ELR (cell line): ENCODE measurements around the gene NEMP1.
"Not testable (repeated sequence)": the region's sequence is repeated elsewhere in the genome, so short reads cannot be mapped to it uniquely, and the experiment has no call there.

Experiments used
- DNase-seq: peaks from one replicate; pipeline ENCODE4 v3.0.0-alpha.2; 2015; ENCODE audit warnings: low read depth

Gene NEMP1

DNA sequence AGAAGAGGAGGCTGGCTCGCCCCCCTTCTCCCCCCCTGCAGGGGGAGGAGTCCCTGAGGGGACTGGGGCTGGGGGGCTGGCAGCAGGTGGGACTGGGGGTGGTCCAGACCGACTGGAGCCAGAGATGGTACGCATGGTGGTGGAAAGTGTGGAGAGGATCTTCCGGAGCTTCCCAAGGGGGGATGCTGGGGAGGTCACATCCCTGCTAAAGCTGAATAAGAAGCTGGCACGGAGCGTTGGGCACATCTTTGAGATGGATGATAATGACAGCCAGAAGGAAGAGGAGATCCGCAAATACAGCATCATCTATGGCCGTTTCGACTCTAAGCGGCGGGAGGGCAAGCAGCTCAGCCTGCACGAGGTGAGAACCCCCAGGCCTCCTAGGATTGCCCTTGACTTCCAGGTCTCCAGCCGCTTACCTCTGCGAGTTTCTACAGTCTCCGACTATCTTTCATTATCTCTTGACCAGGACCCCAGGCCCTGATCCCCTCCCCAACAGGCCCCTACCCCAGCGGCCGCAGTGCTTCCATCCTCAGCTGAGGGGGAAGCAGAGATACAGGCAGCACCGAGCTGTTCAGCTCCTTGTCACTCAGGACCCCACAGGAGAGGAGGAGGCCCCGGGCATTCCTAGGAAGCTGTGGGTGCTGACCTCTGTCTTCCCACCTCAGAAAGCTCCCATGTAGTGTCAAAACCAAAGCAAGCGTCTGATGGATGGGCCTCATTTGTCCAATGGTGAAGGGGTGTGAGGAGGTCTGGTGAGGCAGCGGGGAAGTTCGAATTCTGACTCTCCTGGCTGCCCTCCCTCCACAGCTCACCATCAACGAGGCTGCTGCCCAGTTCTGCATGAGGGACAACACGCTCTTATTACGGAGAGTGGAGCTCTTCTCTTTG is 13.3 kb upstream of the NEMP1 start:
- DNase-seq = no peak

DNA sequence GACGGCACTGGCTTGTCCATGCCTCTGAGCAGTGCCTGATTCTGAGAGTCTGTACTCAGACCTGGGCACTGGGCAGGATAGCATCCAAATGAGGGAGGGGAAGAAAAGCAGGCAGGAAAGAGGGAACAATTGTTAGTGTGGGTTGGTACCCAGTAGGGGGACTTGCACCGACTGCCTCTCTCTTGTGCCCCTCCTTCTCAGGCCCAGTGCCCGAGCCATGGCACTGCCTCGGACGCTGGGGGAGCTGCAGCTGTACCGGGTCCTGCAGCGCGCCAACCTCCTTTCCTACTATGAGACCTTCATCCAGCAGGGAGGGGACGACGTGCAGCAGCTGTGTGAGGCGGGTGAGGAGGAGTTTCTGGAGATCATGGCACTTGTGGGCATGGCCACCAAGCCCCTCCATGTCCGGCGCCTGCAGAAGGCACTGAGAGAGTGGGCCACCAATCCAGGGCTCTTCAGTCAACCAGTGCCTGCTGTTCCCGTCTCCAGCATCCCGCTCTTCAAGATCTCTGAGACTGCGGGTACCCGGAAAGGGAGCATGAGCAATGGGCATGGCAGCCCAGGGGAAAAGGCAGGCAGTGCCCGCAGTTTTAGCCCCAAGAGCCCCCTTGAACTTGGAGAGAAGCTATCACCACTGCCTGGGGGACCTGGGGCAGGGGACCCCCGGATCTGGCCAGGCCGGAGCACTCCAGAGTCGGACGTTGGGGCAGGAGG is 12.5 kb upstream of the NEMP1 start:
- DNase-seq = no peak

DNA sequence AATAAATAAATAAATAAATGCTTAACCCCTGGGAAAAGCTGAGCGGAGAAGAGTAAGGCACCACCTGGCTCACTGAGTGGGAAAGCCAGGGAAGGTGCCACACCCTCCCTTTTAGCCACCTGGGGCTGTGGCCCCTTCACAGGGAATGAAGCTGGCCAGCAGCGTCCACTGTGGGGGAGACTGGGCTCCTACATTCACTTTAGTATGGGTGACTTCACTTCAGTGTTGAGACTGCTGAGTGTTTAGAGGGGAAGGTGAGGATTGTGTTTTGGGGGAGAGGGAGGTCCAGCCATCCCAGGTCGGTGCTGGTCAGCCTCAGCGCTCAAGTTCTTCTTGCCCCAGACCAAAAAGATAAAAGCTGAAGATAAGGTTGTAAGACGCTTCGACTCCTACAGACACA is 11.9 kb upstream of the NEMP1 start:
- peak; percentile 22 for DNase-seq

DNA sequence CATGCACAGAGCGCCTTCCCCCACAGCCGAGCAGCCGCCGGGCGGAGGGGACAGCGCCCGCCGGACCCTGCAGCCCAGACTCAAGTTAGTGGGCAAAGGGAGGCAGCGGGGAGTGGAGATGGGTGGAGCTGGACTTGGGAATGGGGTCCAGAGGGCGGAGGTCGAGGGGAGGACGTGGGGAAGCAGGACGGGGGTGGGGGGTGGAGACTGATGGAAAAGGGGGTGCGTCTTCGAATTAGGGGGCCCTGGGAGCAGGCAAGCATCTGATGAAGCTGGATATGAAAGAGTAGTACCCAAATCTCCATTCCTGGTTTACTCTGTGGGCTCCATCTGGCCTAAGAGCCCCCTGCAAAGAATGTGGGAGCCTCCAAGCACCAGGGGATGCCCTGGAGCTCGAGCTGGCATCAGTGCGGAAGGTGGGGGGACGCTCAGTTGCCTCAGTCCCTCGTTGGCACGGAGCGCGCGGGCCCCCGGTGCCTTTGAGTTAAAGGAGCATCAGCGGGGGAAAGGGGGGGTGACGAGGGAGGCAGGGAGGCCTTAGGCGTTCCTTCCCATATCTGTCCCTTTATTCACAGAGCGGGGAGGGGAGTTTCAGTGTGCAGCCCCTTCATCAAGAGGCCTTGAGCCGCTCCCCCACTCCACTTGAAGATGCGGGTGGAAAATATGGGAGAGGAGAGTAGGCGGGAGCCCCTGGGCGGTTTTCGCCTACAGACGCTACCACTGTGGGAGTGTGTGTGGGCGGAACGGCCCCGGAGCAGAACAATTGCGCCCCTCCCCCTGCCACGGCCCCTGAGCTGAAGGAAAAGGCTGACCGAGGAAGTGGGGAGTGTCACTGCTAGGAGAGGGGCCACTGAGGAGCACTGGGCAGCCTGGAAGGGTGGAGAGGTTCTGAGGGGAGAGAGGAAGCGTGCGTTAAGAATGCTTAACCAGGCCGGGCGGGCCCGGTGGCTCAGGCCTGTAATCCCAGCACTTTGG is 11.0 kb upstream of the NEMP1 start:
- DNase-seq = peak; percentile 79

DNA sequence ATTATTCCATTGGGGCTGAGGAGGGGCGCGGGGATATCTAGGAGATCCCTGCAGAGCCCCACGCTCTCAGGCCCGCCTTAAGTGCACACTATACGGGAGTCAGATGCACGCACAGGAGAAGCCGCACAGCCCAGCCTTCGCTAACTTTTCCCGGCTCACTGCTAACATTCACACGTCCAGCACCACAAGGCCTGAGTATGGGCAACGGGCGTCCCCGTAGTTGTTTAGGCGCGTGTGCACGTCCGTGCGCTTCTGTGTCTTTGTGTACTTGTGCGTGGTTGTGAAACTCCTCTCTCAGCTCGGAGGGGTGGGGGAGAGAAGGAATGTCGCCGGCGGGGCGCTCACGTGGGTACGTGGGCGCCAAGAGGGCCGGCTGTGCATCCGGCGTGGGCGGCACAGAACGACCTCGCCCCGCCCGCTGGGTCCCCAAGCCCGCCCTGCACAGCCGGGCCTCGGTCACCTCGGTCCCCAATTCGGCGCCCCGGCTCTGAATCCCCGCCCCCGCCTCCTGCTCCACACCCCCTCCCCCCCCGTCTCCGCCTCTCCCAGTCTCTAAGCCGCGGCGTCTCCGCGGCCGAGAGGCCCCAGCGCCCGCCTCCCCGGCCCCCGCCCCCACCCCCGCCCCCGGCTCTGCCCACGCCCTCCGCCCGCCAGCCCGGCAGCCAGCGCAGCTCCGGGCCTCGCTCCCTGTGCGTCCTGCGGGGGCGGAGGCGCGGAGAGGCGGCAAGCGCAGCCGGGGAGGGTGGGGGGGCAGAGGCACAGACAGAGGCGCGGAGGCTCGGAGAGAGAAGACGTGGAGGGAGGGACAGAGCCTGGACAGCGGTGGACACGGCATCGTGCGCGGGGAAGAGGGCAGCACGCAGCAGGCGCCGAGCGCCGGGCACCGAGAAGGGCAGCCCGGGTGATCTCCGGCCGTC is 10.0 kb upstream of the NEMP1 start, which contains the start of gene NAB2:
NAB2 (plus strand) TSS at position 761 of the 917 bp plus-strand sequence. CDS start 158 bp downstream, outside the sequence.
- peak; percentile 92 for DNase-seq

DNA sequence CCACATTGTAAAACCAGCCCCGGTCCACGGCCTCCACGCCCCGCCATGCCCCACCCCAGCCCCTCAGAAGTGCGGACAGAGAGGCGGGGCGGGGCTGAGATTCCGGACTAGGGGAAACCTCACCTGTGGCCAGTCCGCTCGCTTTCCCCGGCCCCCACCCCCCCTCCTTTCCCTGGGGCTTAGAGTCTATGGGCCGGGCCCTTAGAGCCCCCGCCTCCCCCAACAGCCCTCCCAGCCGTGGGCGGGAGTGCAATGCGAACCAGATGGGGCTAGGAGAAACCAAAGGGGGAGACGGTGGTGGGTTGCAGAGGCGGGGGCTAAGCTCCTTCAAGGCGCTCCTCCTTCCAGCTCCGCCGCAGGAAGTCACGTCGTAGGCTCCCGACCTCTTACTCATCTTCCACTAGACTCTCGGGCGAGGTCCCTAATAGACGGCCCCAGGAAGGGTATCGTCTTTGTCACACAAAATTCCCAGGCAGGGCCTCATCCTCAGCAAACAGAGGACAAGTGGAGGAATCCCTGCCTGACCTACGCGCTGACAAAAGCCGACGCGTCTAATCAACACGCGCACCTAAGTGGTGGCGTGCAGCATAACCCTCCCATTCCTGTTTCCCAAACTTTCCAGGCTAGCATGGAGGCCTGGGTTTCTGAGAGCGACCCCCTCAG is 9.2 kb upstream of the NEMP1 start:
- DNase-seq = peak; percentile 95

DNA sequence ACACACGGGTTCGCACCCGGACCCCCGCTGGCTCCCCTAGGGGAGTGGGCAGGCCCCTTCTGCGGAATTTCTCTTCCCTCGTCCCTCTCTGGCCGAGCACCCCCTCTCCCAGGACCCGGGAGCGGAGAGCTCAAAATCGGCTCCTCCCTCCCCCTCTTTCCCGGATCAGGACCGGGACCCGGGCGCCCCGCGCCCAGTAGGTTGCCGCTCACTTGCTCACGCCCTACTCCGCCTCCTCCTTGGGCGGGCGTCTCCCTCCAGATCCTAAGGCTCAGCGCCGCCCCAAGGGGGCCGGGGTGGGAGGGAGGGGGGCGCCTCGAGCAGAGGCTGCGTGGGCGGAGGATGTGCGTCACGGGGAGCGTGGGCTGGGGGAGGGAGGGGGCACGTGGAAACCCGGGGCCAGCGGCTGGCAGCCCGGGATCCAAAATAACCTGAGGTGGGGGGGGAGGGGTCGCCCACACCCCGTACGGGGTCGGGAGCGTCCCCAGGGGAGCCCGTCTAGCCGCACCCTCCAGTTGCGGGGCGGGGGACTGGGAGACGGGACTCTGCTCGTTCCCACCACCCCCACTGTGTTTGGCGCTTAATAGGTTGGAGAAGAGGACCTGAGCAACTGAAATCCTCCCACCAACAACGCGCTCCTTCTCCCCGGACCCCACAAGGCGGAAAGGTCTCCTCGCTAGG is 8.6 kb upstream of the NEMP1 start:
- peak; percentile 94 for DNase-seq

DNA sequence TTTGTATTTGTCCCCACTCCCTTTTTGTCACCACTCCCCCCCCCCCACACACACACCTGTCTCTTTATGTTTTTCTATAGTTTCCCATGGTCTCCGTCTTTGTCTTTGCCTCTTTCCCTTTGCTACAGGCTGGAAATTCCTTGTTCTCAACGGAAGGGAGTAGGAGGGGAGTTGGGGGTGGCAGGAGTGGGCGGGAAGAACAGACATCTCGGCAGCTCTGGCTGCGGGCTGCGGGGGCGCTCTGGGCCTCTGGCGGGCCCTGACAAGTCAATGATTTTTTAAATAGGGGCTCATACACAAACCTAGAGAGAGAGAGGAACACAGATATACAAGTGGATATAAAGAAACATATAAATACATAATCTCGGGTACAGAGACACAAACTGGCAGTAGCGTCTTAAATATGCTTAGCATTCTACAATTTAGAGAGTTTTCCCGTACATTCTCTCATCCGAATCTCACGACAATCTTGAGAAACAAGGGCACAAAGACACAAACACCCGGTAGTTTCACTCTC is 8.0 kb upstream of the NEMP1 start:
- DNase-seq = peak; percentile 82

DNA sequence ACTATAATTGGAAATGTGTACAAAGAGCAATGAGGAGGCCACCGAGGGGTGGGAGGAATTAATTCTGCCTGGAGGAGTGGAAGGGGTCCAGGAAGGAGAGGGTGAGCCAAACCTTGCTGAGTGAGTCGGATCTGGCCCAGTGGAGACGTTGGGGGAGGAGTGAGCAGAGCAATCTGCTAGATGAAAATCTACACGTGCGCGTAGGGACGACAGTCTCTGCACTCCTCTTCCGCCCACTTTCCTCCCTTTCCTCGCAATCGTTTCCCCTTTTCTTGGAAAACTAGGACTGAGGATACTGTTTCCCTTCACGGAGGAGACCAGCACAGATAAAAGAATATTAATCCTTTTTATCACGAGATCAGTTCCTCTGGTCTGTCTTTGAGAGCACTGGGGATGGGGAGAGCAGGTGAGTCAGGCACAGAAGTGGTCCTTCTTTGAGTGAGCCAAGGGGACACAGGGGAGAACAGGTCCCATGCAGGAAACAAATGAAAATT is 7.5 kb upstream of the NEMP1 start:
- DNase-seq = peak; percentile 40

DNA sequence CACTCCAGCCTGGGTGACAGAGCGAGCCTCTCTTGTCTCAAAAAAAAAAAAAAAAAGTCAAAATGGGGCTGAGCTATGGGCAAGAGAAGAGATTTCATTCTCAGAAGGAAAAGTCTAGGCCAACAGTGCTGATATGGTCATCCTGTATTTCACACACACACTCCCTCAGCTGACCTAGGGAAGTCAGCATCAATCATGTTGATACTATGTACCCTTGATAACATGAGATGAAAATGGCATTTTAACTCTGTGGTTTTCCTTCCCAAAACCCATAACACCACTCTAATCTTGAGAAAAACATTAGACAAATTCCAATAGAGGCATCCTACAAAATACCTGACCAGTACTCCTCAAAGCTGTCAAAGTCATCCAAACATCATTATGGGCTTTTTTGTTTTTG is 2.3 kb upstream of the NEMP1 start:
- DNase-seq = no peak

DNA sequence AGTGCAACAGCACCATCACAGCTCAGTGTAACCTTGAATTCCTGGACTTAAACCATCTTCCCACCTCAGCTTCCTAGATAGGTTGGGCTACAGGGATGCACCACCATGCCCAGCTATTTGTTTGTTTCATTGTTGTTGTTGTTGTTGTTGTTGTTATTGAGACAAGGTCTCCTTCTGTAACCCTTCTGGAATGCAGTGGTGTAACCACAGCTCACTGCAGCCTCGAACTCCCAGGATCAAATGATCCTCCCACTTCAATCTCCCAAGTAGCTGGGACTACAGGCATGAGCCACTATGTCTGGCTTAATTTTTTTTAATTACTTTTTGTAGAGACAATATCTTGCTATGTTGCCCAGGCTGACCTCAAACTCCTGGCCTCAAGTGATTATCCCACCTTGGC is 1.2 kb upstream of the NEMP1 start:
- DNase-seq = no peak

DNA sequence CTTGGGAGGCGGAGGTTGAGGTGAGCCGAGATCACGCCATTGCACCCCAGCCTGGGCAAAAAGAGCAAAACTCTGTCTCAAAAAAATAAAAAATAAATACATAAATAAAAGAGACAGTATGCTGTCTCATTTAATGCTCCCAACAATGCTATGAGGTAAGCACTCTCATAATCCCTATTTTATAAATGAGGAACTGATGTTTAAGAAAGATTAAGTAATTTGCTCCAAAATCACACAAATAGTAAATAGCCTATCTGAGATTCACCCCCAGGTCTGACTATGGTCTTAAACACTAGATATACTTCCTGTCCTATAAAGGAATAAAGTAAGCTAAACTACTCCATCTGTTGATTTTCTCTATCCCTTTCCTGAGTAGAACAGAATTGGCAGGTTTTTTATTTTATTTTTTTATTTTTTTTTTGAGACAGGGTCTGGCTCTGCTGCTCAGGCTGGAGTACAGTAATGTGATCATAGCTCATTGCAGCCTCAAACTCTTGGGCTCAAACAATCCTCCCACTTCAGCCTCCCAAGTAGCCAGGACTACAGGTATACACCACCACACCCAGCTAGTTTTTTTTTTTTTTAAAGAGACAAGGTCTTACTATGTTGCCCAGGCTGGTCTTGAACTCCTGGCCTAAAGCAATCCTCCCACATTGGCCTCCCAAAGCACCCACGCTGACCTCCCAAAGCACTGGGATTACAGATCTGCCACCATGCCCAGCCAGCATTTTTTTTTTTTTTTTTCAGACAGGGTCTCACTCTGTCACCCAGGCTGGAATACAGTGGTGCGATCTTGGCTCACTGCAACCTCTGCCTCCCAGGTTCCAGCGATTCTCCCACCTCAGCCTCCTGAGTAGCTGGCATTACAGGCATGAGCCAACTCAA is 4.8 kb downstream of the NEMP1 start:
- not testable (repeated sequence) for DNase-seq

DNA sequence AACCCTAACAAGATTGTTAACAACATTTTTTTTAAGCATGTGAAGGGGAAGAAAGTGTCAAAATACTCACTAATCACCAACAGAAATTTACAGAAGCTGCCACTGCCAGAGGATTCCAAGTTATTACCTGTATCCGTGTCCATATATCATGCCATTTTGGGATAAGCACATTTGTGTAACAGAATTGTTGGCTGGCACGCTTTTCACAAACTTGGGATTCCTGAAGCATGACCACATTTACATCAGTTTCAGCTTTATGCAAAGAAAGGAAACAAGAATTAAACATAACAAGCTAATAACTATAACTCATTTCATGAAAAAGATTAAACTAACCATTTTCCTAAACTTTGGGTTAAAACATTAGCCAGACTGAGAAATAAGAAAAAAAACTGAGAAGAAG is 5.9 kb downstream of the NEMP1 start:
- no peak for DNase-seq

DNA sequence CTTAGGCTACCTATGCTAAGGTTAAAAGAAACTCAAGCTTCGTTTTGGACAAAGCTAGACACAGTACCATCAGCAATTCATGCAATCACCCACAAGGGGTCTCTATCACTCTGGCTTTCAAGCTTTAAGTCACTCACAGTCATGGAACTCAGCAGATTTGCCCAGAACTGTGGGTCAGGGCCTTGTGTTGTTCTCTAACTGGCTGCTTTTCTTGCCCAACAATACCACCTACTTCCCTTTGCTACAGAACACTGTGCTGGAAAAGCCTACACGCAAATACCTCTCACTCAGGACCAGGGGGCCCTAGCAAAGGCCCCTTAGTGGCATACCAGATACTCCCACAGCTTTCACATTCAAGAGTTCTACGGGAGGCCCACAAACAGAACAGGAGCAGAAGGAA is 9.1 kb downstream of the NEMP1 start:
- DNase-seq = peak; percentile 83

DNA sequence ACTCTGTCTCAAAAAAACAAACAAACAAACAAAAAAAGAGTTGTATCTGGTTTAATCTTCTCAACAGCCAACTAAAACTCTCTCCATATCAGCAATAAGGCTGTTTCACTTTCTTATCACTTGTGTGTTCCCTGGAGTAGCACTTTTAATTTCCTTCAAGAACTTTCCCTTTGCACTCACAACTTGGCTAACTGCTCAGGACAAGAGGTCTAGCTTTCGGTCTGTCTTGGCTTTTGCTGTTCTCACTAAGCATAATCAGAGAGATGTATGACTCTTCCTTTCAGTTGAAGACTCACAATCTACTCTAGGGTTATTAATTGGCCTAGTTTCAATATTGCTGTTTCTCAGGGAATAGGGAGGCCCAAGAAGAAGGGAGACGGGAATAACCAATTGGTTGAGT is 12.3 kb downstream of the NEMP1 start:
- no peak for DNase-seq

DNA sequence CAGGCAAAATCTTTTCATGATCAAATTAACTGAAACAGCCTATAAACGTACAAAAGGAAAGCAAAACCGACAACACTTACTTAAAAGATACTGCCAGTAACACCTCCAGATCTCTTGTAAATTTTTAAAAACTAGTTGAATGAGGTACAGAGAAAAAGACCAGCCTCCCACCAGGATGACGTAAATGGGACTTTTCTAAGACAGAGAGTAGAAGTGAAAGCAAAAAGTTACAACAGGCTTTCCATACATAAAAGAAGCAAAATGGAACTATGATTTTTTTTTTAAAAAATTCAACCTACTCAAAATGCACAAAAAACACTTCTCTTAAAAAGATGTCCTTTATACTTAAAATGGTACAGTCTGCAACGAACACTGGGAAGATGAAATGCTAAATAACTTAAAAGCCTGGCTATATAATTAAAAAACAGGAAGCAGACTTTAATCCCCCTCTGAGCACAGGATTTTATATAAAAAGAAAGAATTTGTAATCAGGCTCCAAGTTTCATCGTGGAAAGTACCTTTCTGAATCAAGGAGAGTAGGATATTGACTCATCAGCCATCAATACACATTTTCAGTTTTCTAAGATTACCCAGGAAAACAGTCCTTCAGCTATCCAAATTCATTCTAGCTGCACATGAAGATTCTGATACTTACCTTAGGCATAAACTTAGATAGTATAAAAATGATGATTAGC is 14.5 kb downstream of the NEMP1 start:
- peak; percentile 34 for DNase-seq

DNA sequence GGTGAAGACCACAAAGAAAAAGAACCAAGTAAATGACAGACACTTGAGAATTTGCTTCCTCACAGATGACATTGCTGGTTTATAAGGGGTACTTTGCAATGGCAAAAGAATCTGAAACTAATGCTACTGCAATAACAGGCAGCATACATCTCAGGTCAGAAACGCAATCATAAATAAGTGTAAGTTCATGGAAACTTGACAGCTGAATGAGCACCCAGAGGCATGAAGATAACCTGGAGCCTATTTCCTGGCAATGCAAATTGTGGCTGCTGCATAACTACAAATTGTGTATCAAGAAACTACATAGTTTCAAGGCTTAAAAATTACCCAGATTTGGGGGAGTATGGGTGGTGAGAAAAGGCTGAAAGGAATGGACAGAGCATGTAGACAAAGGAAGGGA is 20.1 kb downstream of the NEMP1 start:
- no peak for DNase-seq
